Measurements from ENCODE around the gene ADIPOR2.
A peak's percentile ranks its signal among the peaks of the same experiment; 100 is the strongest.

ADIPOR2 gene

GRCh38 chr12:1690578-1691122 lies at the start of gene ADIPOR2:
Gene ADIPOR2, plus strand, starts transcription at chr12:1691070. Its CDS starts 63,274 bp downstream, at chr12:1754344.
- peak; percentile 93 for DNase-seq

- no peak for DNase-seq
These were observed 48.4 kb upstream of the ADIPOR2 start for GRCh38 chr12:1642513-1642912.

- no peak for DNase-seq
These were observed 47.8 kb upstream of the ADIPOR2 start for GRCh38 chr12:1643043-1643442.

- no peak for DNase-seq
These were observed 46.9 kb upstream of the ADIPOR2 start for GRCh38 chr12:1643905-1644533.

GRCh38 chr12:1644534-1645438 lies 46.1 kb upstream of the ADIPOR2 start:
- DNase-seq: no peak

GRCh38 chr12:1645819-1646218 lies 45.1 kb upstream of the ADIPOR2 start:
- no peak for DNase-seq

GRCh38 chr12:1646569-1647284 lies 44.1 kb upstream of the ADIPOR2 start:
- no peak for DNase-seq

GRCh38 chr12:1647285-1647669 lies 43.6 kb upstream of the ADIPOR2 start:
- no peak for DNase-seq

- no peak for DNase-seq
These were observed 40.5 kb upstream of the ADIPOR2 start for GRCh38 chr12:1650260-1650977.

- DNase-seq: no peak
These were observed 39.9 kb upstream of the ADIPOR2 start for GRCh38 chr12:1650978-1651361.

- no peak for DNase-seq
These were observed 38.9 kb upstream of the ADIPOR2 start for GRCh38 chr12:1651946-1652345.

GRCh38 chr12:1655225-1655788 lies 35.6 kb upstream of the ADIPOR2 start:
- no peak for DNase-seq

GRCh38 chr12:1656902-1657301 lies 34.0 kb upstream of the ADIPOR2 start:
- no peak for DNase-seq

- DNase-seq: no peak
These were observed 33.2 kb upstream of the ADIPOR2 start for GRCh38 chr12:1657688-1658087.

GRCh38 chr12:1660304-1661187 lies 30.3 kb upstream of the ADIPOR2 start:
- peak; percentile 52 for DNase-seq

GRCh38 chr12:1661553-1662335 lies 29.1 kb upstream of the ADIPOR2 start:
- peak; percentile 67 for DNase-seq

- peak; percentile 16 for DNase-seq
These were observed 28.0 kb upstream of the ADIPOR2 start for GRCh38 chr12:1662761-1663439.

- no peak for DNase-seq
These were observed 27.3 kb upstream of the ADIPOR2 start for GRCh38 chr12:1663440-1664132.

- no peak for DNase-seq
These were observed 25.5 kb upstream of the ADIPOR2 start for GRCh38 chr12:1665366-1665765.

All from activated CD4-positive, alpha-beta T cell treated with anti-CD3 and anti-CD28 coated beads, Interleukin-2, amount 50 U/mL, for 1 hour (primary cell).